ENCODE measurements around the gene MT1E.
"Not testable (repeated sequence)": the region's sequence is repeated elsewhere in the genome, so short reads cannot be mapped to it uniquely, and the experiment has no call there.

The MT1E gene

GRCh38 chr16:56607675-56608042 is 17.9 kb upstream of the MT1E start:
- DNase-seq = no peak

GRCh38 chr16:56608043-56608875 is 17.3 kb upstream of the MT1E start, which contains the start of gene MT2A:
TSS of gene MT2A (plus strand) at chr16:56608584. CDS start at chr16:56608656, 72 bp downstream.
- peak; percentile 2 for DNase-seq

GRCh38 chr16:56608876-56609462 is 16.6 kb upstream of the MT1E start:
- no peak for DNase-seq

- no peak for DNase-seq
Observed at GRCh38 chr16:56609463-56609921, 16.1 kb upstream of the MT1E start.

- DNase-seq = no peak
Observed at GRCh38 chr16:56610017-56610608, 15.5 kb upstream of the MT1E start.

GRCh38 chr16:56610609-56611111 is 14.9 kb upstream of the MT1E start:
- DNase-seq = no peak

GRCh38 chr16:56611281-56611833 is 14.2 kb upstream of the MT1E start:
- DNase-seq = no peak

- DNase-seq = no peak
Observed at GRCh38 chr16:56613706-56614105, 11.9 kb upstream of the MT1E start.

- no peak for DNase-seq
Observed at GRCh38 chr16:56614549-56614991, 11.0 kb upstream of the MT1E start.

GRCh38 chr16:56615353-56615752 is 10.2 kb upstream of the MT1E start:
- DNase-seq = no peak

- no peak for DNase-seq
Observed at GRCh38 chr16:56616608-56617211, 8.9 kb upstream of the MT1E start.

GRCh38 chr16:56617212-56618085 is 8.1 kb upstream of the MT1E start:
- DNase-seq = no peak

- DNase-seq = no peak
Observed at GRCh38 chr16:56618138-56618537, 7.4 kb upstream of the MT1E start.

GRCh38 chr16:56620339-56620897 is 5.2 kb upstream of the MT1E start:
- DNase-seq = no peak

- not testable (repeated sequence) for DNase-seq
Observed at GRCh38 chr16:56621665-56622445, 3.7 kb upstream of the MT1E start.

GRCh38 chr16:56623184-56623583 is 2.4 kb upstream of the MT1E start:
- not testable (repeated sequence) for DNase-seq

GRCh38 chr16:56623637-56624036 is 1.9 kb upstream of the MT1E start:
- DNase-seq = no peak

GRCh38 chr16:56625943-56626654 is 518 bp downstream of the MT1E start:
- DNase-seq = no peak

GRCh38 chr16:56626685-56627084 is 1.1 kb downstream of the MT1E start:
- no peak for DNase-seq

Data from NCI-H2081 treated with DMSO at 0.1 percent for 48 hours (cell line).